Measurements from ENCODE around the gene LILRB3.
"Not testable (repeated sequence)": the region's sequence is repeated elsewhere in the genome, so short reads cannot be mapped to it uniquely, and the experiment has no call there.

Gene LILRB3

GRCh38 chr19:54222474-54223276 is at the start of gene LILRB3:
Gene LILRB3, minus strand, starts transcription at chr19:54223007. Its CDS starts 31 bp downstream, at chr19:54222976.
- not testable (repeated sequence) for DNase-seq

DNA sequence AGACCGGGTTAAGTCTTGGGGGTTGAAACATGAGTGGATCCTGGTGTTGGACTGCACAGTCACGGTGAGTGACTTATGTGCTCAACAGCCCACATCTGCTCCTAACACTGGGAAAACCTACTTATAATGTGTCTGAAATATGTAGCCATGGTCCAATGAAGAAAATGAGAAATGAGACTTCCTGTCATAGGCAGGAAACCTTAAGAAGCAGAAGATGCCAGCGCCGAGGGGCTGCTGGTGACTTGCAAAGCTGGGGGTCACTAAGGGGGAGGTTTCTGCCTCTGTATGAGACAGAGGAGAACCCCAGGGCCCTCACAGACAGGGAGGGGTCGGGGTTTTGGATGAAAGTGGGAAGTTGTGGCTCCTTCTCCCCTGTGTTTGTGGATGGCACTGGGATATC is 49.4 kb upstream of the LILRB3 start:
- not testable (repeated sequence) for DNase-seq

- DNase-seq: not testable (repeated sequence)
Observed at GRCh38 chr19:54271587-54271986, 48.8 kb upstream of the LILRB3 start.

GRCh38 chr19:54271106-54271505 is 48.3 kb upstream of the LILRB3 start:
- no peak for DNase-seq

DNA sequence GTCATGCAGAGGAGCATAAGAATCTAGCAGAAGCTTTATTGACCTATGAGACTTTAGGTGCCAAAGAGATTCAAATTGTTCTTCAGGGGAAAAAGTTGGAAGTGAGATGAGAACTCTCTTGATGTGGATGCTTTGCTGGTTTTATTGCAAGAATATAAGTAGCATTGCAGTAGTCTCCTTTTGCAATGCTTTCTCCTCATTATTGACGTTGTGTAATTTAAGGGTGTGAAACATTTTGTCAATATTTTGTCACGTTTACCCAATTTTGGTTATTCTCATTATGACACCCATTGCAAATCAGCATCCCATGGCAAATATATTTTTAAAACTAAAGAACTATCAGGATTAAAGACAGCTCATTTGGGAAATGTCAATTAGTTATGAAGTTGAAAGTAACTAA is 46.1 kb upstream of the LILRB3 start:
- no peak for DNase-seq

DNA sequence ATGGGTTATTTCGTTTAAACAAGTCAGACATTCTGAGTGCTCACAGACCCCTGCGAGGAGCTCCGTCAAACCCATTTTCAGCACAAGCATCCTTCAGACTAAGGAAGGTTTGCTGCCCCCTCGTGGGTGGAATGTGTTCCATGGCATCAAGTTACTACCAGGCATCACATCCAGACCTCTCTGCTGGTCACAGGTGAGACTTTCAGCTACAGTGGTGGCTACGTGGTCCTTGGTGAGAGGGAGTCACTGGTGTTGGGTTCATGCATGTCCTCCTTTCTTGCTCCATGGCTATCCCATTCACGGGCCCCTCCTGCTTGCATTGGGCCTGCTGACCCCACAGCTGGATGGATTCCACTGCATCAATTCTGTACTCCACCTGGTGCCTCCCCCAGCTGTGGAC is 43.3 kb upstream of the LILRB3 start:
- peak; percentile 31 for DNase-seq

DNA sequence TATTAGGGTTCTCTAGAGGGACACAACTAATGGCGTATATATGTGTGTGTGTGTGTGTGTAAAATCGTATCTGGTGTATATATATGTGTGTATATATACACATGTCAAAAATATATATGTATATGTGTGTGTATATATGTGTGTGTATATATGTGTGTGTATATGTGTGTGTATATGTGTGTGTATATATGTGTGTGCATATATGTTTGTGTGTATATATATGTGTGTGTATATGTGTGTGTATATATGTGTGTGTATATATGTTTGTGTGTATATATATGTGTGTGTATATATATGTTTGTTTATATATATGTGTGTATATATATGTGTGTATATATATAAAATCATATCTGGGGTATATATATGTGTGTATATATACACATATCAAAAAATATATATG is 39.7 kb upstream of the LILRB3 start:
- DNase-seq: no peak

GRCh38 chr19:54262066-54262465 is 39.3 kb upstream of the LILRB3 start:
- no peak for DNase-seq

DNA sequence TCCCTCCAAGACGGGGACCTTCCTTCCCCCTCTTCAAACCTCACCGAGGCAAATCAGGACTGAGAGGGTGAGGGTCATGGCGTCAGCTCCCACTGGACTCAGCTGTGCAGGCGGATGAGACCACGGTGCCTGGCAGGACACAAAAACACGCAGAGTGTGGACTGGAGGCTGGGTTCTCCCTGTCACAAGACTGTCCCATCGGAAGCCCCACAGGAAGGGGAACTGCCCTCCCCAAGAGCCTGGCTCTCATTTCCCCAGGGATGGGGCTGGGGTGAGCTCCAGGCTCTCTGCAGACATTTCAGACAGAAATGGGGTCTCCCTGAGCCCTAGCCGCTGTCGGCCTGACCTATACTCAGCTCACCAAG is 34.3 kb upstream of the LILRB3 start, which contains the start of gene LILRB5:
Gene LILRB5, minus strand, starts transcription at position 158 of the 365 bp plus-strand sequence. Its CDS starts 80 bp downstream, at position 78.
- DNase-seq: no peak

DNA sequence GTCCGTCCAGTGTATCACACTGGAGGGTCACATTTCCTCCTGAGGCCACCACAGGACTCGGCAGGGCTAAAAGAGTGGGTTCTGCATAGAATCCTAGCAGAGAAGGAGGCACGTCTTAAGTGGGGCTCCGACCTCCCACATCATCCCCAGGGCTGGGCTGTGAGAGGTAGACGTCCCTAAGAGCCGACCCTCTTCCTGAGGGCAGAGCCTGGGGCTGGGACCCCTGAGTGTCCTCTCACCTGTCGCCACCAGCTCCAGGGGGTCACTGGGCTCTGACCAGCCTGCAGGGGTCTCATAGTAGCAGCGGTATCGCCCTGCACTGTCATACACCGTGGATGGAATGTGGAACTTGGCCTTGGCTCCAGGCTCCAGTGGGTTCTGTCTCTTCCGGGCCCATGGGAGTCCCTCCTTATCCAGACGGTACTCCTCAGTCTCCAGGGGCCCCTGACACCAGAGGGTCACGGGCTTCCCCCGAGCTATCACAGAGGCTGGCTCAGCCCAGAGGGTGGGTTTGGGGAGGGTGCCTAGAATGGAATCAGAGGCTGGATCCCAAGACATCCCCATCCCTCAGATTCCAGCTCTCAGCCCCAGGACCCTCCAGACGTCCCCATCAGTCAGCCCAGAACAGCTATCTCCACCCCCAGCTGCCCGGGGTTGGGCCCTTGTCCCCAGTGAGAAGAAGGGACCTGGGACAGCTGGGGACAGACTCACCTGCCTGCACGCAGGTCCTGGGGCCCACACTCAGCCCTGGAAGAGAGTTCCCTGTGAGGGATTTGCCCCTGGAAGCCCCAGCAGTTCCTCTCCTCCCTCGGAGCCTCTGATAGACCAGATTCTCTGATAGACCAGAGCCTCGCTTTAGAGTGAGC is 33.7 kb upstream of the LILRB3 start:
- no peak for DNase-seq

GRCh38 chr19:54255105-54255775 is 32.4 kb upstream of the LILRB3 start:
- no peak for DNase-seq

- DNase-seq: no peak
Observed at GRCh38 chr19:54254195-54254906, 31.5 kb upstream of the LILRB3 start.

DNA sequence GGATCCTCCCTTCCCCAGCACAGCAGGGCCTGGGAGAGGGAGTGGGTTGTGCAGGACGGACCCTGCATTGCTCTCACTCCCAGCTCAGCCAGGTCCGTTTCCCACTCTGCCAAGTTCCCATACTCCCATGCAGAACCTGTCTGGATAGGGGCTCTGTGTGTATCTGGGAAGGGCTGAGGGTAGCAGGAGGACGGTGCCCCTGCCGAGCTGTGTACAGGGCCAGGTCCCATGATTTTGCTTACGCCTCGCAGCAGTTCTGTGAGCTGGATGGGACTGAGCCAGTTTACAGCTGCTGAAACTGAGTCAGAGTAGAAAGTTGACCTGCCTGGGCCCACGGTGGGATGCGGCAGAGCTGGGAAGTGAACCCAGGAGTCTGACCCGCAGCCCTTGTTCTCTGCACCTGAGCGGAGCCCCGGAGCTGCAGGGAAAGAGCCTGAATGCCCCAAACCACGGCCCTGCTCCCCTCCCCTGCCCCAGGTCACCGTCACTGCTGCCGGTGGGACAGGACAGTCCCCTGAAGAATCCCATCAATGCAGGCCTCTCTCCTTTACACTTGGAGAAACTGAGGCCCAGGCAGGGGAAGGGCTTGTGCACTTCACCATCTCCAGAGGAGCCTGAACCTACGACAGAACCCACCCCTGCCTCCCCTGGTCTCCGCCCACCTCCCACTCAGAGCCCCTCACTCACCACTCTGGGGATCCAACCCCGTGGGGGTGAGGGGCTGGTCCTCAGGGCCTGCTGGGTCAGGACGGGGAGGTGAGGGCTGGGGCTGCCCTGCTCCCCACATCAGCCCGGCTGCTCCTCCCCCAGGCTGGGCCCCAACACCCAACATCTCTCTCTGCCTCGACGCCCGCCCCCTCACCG is 30.8 kb upstream of the LILRB3 start:
- no peak for DNase-seq

DNA sequence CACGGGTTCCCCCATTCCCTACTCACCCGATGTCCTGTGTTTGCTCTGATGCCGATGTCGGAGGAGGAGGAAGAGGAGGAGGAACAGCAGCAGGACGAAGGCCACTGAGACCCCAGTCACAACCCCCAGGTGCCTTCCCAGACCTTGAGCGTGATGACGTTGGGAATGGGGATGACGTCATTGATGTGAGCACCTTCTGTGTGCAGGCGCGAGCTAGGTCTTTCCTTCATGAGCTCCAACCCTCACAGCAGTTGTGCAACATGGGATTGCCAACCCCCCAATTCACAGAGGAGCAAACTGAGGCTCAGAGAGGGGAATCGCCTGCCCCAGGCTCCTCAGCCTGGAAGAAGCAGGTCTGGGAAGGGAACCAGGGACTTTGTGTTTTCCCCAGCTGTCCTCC is 30.0 kb upstream of the LILRB3 start:
- no peak for DNase-seq

GRCh38 chr19:54252243-54252642 is 29.4 kb upstream of the LILRB3 start:
- no peak for DNase-seq

- DNase-seq: no peak
Observed at GRCh38 chr19:54248016-54248601, 25.3 kb upstream of the LILRB3 start.

DNA sequence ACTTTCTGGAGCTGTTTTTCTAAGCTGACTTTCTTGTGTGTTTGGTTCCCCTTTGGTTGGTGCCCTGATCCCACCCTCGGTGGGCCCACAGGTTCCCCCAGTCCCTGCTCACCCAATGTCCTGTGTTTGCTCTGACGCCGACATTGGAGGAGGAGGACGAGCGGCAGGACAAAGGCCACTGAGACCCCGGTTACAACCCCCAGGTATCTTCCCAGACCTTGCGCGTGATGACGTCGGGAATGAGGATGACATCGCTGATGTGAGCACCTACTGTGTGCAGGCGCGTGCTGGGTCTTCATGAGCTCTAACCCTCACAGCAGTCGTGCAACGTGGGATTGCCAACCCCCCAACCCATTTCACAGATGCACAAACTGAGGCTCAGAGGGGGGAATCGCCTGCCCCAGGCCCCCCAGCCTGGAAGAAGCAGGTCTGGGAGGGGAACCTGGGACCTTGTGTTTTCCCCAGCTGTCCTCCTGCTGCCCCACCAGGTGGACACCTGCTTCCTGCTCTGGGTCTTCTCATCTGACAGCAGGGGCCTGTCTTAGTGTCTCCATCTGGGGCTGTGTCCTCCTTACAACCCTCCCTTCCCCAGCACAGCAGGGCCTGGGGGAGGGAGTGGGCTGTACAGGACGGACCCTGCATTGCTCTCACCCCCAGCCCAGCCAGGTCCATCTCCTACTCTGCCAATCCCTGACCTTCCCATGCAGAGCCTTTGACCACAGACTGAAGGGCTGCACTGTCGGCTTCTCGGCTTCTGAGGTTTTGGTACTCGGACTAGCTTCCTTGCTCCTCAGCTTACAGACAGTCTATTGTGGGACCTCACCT is 24.5 kb upstream of the LILRB3 start:
- no peak for DNase-seq

- no peak for DNase-seq
Observed at GRCh38 chr19:54245936-54246335, 23.1 kb upstream of the LILRB3 start.

DNA sequence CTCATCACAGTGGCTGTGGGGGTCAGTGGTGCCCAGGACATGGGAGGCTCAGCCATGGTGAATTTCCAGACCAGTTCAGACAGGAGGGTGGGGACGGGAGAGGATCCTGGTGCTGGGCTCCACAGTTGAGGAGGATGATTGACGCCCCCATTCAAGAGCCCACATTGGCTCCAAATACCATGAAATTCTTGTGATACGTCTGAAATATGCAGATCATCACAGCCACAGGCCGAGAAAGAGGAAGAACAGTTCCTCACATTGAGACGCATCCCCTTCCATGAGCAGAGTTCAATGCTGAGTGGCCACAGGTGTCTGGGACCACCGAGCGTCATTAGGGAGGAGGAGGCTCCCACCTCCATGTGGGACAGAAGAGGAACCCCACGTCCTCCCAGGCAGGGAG is 21.0 kb upstream of the LILRB3 start:
- DNase-seq: not testable (repeated sequence)

GRCh38 chr19:54242646-54243045 is 19.8 kb upstream of the LILRB3 start, which contains the start of gene LILRA6:
Gene LILRA6, minus strand, starts transcription at chr19:54242790.
- not testable (repeated sequence) for DNase-seq
